Measurements from ENCODE around the gene SIPA1L2. TPM values are rescaled to one million over a fixed set of nuclear protein-coding genes. Genes with fewer than 3 reads are reported as not detected.

The SIPA1L2 gene
- total and polyA plus RNA-seq, 2 of the 4 experiments (the other 2 are of a cell fraction) = 7.1 to 13.4 TPM

GRCh38 chr1:232630894-232631195, 912 bp upstream of the SIPA1L2 start:
- no CpG with 5 or more reads among the region's 8 CpGs for WGBS, 2 experiments (ENCODE audit: extremely low coverage in 2 of 2, insufficient read length in 1 of 2)
- Histone ChIP-seq H3K36me3 (ENCODE audit: control insufficient read depth, insufficient read depth, low read length) (no peaks in the 10 kb centered on the region), H3K27me3 (ENCODE audit: control insufficient read depth, insufficient read depth, low read length) (peaks cover 2% of the 10 kb centered on the region; the same call in 1 of the 2 replicates), H4K91ac (ENCODE audit: insufficient read depth, low read depth, low read length) (no peak overlapping the region), H3K79me1 (ENCODE audit: low read depth in 1 of 2, low read length in 2 of 2) (peaks cover 0 to 15% of the 10 kb centered on the region in 2 experiments; a peak in 1 of 4 replicates), H3K14ac (replicated peaks; ENCODE audit: low read depth, low read length) (0 out of 2 replicates have a peak overlapping the region, but pooled peaks have one; percentile 49), H3K4ac (ENCODE audit: low read depth, low read length) (peak overlapping the region; percentile 45; the same call in 1 of the 2 replicates), H3K27ac (ENCODE audit: insufficient read depth, low read length) (peak overlapping the region; percentile 86; the same call in 1 of the 2 replicates), H4K20me1 (ENCODE audit: insufficient read depth, low read length) (no peaks in the 10 kb centered on the region), H2BK5ac (ENCODE audit: low read depth, low read length, poor library complexity, severe bottlenecking) (no peak overlapping the region), H3K9me1 (ENCODE audit: insufficient read depth, low read length) (peaks cover 2% of the 10 kb centered on the region; the same call in 1 of the 2 replicates), H2AFZ (replicated peaks; ENCODE audit: low read length, poor library complexity) (peak overlapping the region; percentile 96), H2BK20ac (ENCODE audit: low read depth, low read length) (no peak overlapping the region), H3K9ac (ENCODE audit: low read depth, low read length) (0 out of 2 replicates have a peak overlapping the region, but pooled peaks have one; percentile 1), H2BK120ac (ENCODE audit: low read depth, low read length) (no peak overlapping the region), H3K4me3 (ENCODE audit: insufficient read depth, low read depth, low read length) (peak overlapping the region; percentile 78), H3K4me1 (ENCODE audit: control insufficient read depth, insufficient read depth, low read length) (peaks cover 2% of the 10 kb centered on the region; the same call in 1 of the 2 replicates), H4K5ac (ENCODE audit: low read depth, low read length) (no peak overlapping the region), H3K9me3 (ENCODE audit: control insufficient read depth, insufficient read depth, low read length) (no peaks in the 10 kb centered on the region), H3K18ac (ENCODE audit: low read depth, low read length) (no peak overlapping the region; the same call in 1 of the 2 replicates), H2BK15ac (ENCODE audit: low read depth, low read length) (no peak overlapping the region), H3K23ac (ENCODE audit: low read depth, low read length) (peak overlapping the region; percentile 17; the same call in 1 of the 2 replicates), H2AK9ac (replicated peaks; ENCODE audit: low read depth, low read length, poor library complexity) (no peak overlapping the region), H2AK5ac (ENCODE audit: low read depth, low read length) (no peak overlapping the region), H4K8ac (ENCODE audit: low read depth in 2 of 2, low read length in 2 of 2) (no peak overlapping the region; a peak in 1 of 4 replicates), H3K4me2 (ENCODE audit: low read depth, low read length) (peak overlapping the region; percentile 90), H3K56ac (ENCODE audit: extremely low read depth, insufficient read depth, low read length) (no peak overlapping the region)
- ATAC-seq (ENCODE audit: low read depth) (no peak), DNase-seq (no peak)
- TF ChIP-seq MAFK (IDR thresholded peaks at IDR 0.05; ENCODE audit: low read depth, low read length) = no peak
- TF ChIP-seq BHLHE40 (IDR thresholded peaks at IDR 0.05; ENCODE audit: low read depth, low read length) = no peak
- TF ChIP-seq CEBPB (IDR thresholded peaks at IDR 0.05; ENCODE audit: low read depth, low read length) = no peak
- in situ Hi-C loops (cut with MboI; ENCODE audit: low sequenced_read_pairs) (loop anchor here (5.0 to 25.0 kb wide), 3 partner anchors 314 to 606 kb away; no protein-coding TSS in a partner anchor), dilution Hi-C loops (cut with HindIII; ENCODE audit: low sequenced_read_pairs, unreplicated experiment) (no loop called here), intact Hi-C loops (cut with micrococcal nuclease) (loop anchor here (2.0 to 10.0 kb wide), 2 partner anchors 264 to 394 kb away; no protein-coding TSS in a partner anchor)
- no TSS peak for BruUV-seq (replicated peaks)
- ChIA-PET POLR2A (ENCODE audit: unreplicated experiment) (no interaction called here), CTCF (interaction anchor here (0.7 to 1.0 kb wide), 2 partner anchors 194 to 311 kb away, joined by 3 read pairs; no protein-coding TSS in a partner anchor)

Measured in IMR-90 (cell line).